DND-41 (cell line): ENCODE results near the gene SPIN2A.
"Not testable (repeated sequence)": the region's sequence is repeated elsewhere in the genome, so short reads cannot be mapped to it uniquely, and the experiment has no call there.

ENCODE experiments used
- ATAC-seq: fragments of 200-7000 bp; cut with Tn5 transposase; 3 replicates; pipeline ENCODE4 v1.9.1; 2021; ENCODE audit warnings: low read depth; ENCODE audit not compliant: insufficient read depth
- DNase-seq: peaks from one replicate; pipeline ENCODE4 v3.0.0-alpha.2; 2020
- H2AFZ ChIP-seq: 2 replicates; pipeline ENCODE4 v1.6.0; 2012; ENCODE audit warnings: low read depth, low read length
- H3K27ac ChIP-seq: 2 replicates; pipeline ENCODE4 v1.5.1; 2012; ENCODE audit warnings: low read length, inconsistent platforms
- H3K27me3 ChIP-seq: fragments of 200-600 bp; sonication (generic); 2 replicates; pipeline ENCODE4 v1.6.0; 2012; ENCODE audit warnings: low read length, mild to moderate bottlenecking, inconsistent platforms; ENCODE audit not compliant: insufficient read depth, poor library complexity
- H3K36me3 ChIP-seq: 2 replicates; pipeline ENCODE4 v1.5.1; 2012; ENCODE audit warnings: low read length, inconsistent platforms; ENCODE audit not compliant: insufficient read depth
- H3K4me1 ChIP-seq: 2 replicates; pipeline ENCODE4 v1.5.1; 2012; ENCODE audit warnings: mild to moderate bottlenecking, low read length; ENCODE audit not compliant: insufficient read depth
- H3K4me2 ChIP-seq: 2 replicates; pipeline ENCODE4 v1.6.0; 2012; ENCODE audit warnings: mild to moderate bottlenecking, moderate library complexity, low read length, inconsistent platforms; ENCODE audit not compliant: insufficient read depth
- H3K4me3 ChIP-seq, 2 experiments: fragments of 200-600 bp in 1 of 2; shearing (Covaris generic) in 1 of 2; 2 replicates each; pipeline ENCODE4 v1.5.1; 2012 to 2016; ENCODE audit warnings: inconsistent platforms in 2 of 2, low read length in 2 of 2, mild to moderate bottlenecking in 2 of 2, low read depth in 1 of 2, moderate library complexity in 1 of 2
- H3K79me2 ChIP-seq: 2 replicates; pipeline ENCODE4 v1.6.0; 2012; ENCODE audit warnings: low read length, inconsistent platforms; ENCODE audit not compliant: insufficient read depth
- H3K9ac ChIP-seq: 2 replicates; pipeline ENCODE4 v1.6.0; 2012; ENCODE audit warnings: low read depth, mild to moderate bottlenecking, inconsistent platforms, low read length, moderate library complexity
- H3K9me3 ChIP-seq: 2 replicates; pipeline ENCODE4 v1.5.1; 2012; ENCODE audit warnings: low read length, moderate library complexity, mild to moderate bottlenecking, inconsistent platforms; ENCODE audit not compliant: insufficient read depth, severe bottlenecking
- H4K20me1 ChIP-seq: 2 replicates; pipeline ENCODE4 v1.6.0; 2012; ENCODE audit warnings: low read length; ENCODE audit not compliant: insufficient read depth
- CTCF ChIP-seq: IDR thresholded peaks from 2 replicates; pipeline ENCODE4 v1.5.1; 2012; ENCODE audit warnings: borderline replicate concordance, low read length, moderate library complexity, mild to moderate bottlenecking; ENCODE audit not compliant: poor library complexity, severe bottlenecking; ENCODE audit errors: extremely low read depth
- EZH2 ChIP-seq: IDR thresholded peaks from 3 replicates; pipeline ENCODE4 v1.6.1; 2012; ENCODE audit warnings: borderline replicate concordance, low read depth, mild to moderate bottlenecking, moderate library complexity, low read length, inconsistent platforms; ENCODE audit not compliant: severe bottlenecking

SPIN2A gene

DNA sequence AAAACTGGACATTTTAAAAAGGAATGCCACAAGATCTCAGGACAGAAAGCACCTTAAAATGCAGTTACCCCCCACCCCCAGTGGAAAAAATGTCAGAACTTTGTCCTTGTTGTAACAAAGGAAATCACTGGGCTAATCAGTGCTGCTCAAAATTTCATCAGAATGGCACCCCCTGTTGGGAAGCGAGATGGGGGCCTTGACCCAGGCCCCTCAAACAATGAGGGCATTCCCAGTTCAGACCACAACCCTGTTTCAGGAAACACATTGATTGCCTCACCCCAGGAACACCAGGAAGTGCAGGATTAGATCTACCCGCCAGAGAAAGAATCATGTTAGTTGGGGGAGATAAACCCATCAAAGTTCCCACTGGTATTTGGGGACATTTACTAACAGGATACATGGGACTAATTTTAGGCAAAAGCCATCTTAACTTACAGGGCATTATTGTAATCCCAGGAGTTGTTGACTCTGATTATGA, 32.2 kb downstream of the SPIN2A start:
- H3K36me3 ChIP-seq: peaks cover 14% of the 10 kb centered on the region; the same call in 1 of the 2 replicates
- no peak overlapping the region for H2AFZ ChIP-seq
- H3K4me3 ChIP-seq: no peak overlapping the region
- H3K27ac ChIP-seq: peak overlapping the region; percentile 100
- 0 out of 2 replicates have a peak overlapping the region, but pooled peaks have one; percentile 18 for H3K9ac ChIP-seq
- H3K27me3 ChIP-seq: no peaks in the 10 kb centered on the region
- peaks cover 51% of the 10 kb centered on the region for H3K4me1 ChIP-seq
- TF ChIP-seq EZH2: no peak
- no peak for TF ChIP-seq CTCF
- peak overlapping the region; percentile 55; the same call in 1 of the 2 replicates for H3K4me2 ChIP-seq
- peaks cover 4% of the 10 kb centered on the region for H3K9me3 ChIP-seq
- H3K79me2 ChIP-seq: no peaks in the 10 kb centered on the region
- ATAC-seq (no peak), DNase-seq (no peak)
- no peaks in the 10 kb centered on the region for H4K20me1 ChIP-seq

DNA sequence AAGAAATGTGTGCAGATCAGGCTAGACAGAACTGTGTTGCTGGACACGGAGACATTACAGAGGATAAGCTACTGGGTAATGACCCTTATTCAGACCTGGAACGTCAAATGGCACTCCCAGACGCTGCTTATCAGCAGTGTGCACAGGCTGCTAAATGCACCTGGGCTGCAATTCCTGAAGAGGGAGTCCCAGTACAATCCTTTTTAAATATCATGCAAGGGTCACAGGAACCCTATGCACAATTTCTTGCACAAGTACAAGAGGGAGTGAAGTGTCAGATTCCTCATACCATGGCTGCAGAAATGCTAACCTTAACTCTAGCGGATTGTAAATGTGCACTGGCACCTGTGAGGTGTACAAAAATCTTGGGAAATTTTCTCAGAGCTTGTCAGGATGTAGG, 32.8 kb downstream of the SPIN2A start:
- H4K20me1 ChIP-seq: no peaks in the 10 kb centered on the region
- ATAC-seq (no peak), DNase-seq (peak; percentile 20)
- peaks cover 4% of the 10 kb centered on the region for H3K9me3 ChIP-seq
- no peaks in the 10 kb centered on the region for H3K79me2 ChIP-seq
- H3K4me2 ChIP-seq: peak overlapping the region; percentile 55; the same call in 1 of the 2 replicates
- no peak overlapping the region for H2AFZ ChIP-seq
- H3K27ac ChIP-seq: peak overlapping the region; percentile 100
- peaks cover 51% of the 10 kb centered on the region for H3K4me1 ChIP-seq
- peaks cover 14% of the 10 kb centered on the region; the same call in 1 of the 2 replicates for H3K36me3 ChIP-seq
- peak; percentile 57 for TF ChIP-seq CTCF
- TF ChIP-seq EZH2: no peak
- peak overlapping the region; percentile 63; the same call in 1 of the 2 replicates for H3K9ac ChIP-seq
- H3K4me3 ChIP-seq: no peak overlapping the region
- H3K27me3 ChIP-seq: no peaks in the 10 kb centered on the region

DNA sequence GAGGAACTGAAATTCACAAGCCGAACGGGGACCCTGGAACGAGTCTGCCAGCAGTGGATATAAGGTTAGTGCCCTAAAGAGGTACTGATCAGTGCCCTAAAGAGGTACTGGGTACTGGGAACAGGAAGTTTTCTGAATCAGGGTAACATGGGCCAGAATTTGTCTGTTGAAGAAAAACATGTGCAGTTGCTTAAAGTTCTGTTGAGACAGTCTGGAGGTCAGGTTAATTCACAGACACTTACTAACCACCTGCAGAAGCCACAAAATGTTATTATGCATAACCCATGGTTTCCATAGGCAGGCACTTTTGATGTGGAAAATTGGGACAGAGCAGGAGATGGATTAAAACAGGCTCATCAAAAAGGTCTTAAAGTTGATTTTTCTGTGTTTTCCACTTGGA, 33.7 kb downstream of the SPIN2A start:
- ATAC-seq: peak; percentile 71

GRCh38 chrX:57102918-57103317, 34.3 kb downstream of the SPIN2A start:
- H3K4me2 ChIP-seq: peak overlapping the region; percentile 55
- ATAC-seq (peak; percentile 84), DNase-seq (peak; percentile 85)
- peak overlapping the region; percentile 56; the same call in 1 of the 2 replicates for H2AFZ ChIP-seq
- peaks cover 51% of the 10 kb centered on the region for H3K4me1 ChIP-seq
- not testable (repeated sequence) for H3K9me3 ChIP-seq, H4K20me1 ChIP-seq, H3K27me3 ChIP-seq, H3K36me3 ChIP-seq, H3K79me2 ChIP-seq
- H3K9ac ChIP-seq: peak overlapping the region; percentile 63
- H3K4me3 ChIP-seq: peak overlapping the region in 1 of 2 experiments; percentile 47; a peak in 2 of 4 replicates
- H3K27ac ChIP-seq: peak overlapping the region; percentile 100

More for the DNA sequence above, 33.7 kb downstream of the SPIN2A start:
- Histone ChIP-seq H3K79me2 (no peaks in the 10 kb centered on the region), H2AFZ (peak overlapping the region; percentile 56; the same call in 1 of the 2 replicates), H3K4me3 (peak overlapping the region in 1 of 2 experiments; percentile 47; a peak in 2 of 4 replicates), H3K27me3 (no peaks in the 10 kb centered on the region), H3K27ac (peak overlapping the region; percentile 100), H3K36me3 (peaks cover 7% of the 10 kb centered on the region; the same call in 1 of the 2 replicates), H4K20me1 (no peaks in the 10 kb centered on the region), H3K9ac (peak overlapping the region; percentile 63), H3K4me1 (peaks cover 51% of the 10 kb centered on the region), H3K4me2 (peak overlapping the region; percentile 55), H3K9me3 (peaks cover 7% of the 10 kb centered on the region)
- peak; percentile 46 for DNase-seq
- TF ChIP-seq EZH2 (no peak), CTCF (no peak)
